ENCODE data around the gene BMAL1.

BMAL1 gene

DNA sequence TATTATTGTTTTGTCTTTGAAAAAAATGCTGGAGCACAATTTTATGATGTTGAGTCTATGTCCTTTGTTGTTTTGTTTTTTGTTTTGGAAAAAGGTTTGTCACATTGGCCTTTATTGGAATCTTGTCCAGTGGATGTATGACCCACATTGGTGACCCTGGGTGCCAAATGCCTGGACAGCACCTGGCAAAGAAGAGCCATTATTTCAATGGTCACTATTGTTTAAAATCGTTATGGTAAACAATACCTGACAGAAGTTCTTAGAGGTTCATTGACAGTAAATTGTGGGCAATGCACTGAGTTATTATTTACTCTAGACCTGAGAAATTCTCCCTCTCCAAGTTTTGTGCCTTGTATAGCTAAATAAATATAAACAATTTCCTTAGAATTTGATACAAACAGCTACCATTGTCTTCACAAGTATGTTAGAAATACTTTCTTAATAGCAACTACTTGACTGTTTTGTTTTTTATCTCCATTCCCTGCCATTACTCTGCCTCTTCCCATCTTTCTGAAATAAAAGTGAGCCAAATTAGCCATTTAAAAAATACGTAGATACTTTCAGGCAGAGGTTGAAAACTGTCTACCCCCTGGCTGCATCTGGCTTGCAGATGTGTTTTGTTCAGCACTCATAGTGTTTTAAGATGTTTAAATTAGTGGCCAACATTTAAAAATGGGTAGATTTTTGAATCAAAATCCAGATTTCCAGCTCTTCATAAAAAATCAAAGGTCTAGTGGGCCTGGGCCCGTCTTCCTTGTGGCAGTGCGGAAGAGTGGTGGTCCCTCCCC lies 39.9 kb downstream of the BMAL1 start:
- DNase-seq (ENCODE audit: low read depth) = no peak

DNA sequence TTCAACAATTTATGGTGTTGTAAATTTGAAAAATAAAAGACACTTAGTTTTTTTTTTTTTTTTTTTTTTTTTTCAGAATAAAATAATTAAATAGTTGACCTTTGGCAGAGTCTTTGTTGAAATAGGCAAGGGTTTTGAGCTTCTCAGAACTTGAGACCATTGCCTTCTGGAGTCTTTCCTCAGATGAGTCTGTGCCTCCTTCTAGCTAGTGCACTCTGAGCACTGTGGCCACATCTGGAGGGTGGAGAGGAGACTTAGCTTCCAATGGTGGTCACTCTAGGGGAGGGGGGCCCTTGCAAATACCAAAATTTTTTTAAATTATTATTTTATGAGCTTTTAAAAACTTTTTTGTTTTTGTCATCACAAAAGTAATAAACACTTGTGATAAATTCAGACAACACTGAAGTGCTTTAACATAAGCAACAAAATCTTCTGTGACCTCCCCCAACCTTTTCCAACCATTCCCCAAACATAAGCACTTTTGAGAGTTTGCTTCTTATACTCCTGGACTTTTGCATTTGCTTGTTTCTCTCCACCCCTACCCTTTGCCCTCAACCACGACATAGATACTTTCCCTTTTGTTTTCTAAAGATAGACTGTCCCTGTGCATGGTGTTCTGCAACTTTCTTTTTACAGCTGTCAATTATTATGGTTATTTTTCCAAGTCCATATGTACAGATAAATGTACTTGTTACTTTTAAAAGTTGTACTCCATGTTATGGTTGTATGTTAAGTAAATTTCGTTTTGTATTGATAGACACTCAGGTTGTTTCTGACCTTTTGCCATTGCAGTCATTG lies 41.1 kb downstream of the BMAL1 start:
- DNase-seq (ENCODE audit: low read depth) = no peak

DNA sequence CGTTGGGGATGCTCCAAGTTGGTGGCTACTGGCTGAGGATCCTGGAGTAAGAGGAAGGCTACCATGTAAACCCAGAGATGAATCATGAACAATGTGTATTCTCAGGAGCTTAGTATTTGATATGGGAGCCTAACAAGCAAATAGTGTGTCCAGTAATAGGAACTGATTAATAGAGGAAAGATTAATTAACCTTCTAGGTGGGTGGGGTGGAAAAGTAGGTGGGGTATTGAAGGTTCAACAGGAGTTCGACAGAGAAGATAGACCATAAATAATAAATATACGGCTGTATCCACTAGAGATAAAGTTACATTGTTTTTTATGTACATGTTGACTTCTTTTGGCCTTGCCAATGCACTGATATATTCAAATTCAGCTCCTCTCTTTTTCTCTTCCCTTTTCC lies 43.1 kb downstream of the BMAL1 start:
- no peak for DNase-seq (ENCODE audit: low read depth)

DNA sequence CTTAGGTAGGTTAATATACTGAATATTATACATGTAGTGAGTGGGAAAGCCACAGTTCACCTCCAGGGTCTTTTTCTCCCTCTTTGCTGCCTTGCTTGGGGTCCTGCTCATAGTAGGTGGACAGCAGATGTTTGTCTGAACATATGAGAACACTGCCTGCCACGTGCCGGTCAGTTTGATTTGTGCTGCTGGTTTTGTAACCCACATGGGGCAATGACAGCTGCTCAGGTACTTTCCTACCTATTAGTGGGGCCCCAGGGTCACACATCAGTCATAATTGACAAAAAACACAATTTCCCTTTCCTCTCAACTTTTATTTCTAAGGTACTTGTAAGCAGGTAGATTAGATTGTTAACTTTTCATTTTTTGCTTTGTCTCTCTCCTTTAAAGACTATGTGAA lies 43.8 kb downstream of the BMAL1 start:
- no peak for DNase-seq (ENCODE audit: low read depth)

DNA sequence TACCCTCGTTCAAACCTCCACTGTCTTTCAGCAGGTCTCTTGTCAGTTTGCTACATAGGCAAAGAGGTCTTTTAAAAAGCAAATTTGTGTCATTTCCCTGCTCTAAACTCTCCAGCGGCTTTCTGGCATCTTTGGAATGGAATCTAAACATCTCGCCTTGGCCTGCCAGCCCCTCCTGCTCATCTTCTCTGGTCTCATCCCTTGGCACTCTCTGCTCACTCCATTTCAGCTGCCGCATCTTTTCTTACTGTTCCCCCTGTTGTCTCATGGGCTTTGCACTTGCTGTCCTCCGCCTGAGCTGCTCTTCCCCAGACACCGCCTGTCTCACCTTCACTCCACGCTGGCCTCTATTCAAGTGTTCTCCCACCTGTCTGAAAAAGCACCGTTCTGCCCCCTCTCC lies 46.6 kb downstream of the BMAL1 start:
- DNase-seq (ENCODE audit: low read depth) = no peak

DNA sequence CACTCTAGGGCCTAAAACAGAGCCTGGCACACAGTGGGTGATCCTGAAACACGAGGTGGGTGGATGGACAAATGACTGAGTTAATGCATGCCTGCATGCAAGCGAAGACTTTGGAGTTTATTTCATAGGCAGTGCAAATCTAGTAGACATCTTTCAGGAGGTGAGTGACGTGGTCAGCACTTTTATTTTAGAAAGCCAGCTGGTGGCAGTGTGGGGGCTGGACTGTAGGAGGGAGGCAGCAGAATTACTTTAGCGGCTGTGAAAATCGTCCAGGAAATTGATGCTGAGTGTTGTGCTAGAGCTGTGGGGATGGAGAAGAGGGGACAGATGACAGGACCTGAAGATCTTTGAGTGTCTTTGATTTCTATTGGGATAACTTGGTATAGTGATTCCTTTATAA lies 47.1 kb downstream of the BMAL1 start:
- DNase-seq (ENCODE audit: low read depth) = no peak

DNA sequence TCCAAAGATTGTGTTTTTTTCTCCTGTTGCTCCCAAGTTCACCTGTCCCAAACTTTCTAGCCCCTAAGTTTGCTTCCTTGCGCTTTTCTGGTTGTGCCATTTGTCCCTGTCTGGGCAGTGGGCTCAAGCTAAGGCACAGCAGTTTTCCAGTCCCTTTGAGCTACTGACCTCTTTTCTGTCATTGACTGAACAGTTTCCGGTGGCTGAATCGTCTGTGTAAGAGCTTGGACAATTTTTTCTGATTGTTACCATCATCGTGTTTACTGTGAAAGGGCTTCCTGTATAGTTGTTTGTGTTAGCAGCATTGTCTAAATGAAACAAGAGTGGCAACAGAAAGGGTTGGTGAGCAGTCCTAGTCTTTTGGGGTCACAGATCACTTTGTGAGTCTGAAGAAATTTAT lies 49.8 kb downstream of the BMAL1 start:
- no peak for DNase-seq (ENCODE audit: low read depth)

DNA sequence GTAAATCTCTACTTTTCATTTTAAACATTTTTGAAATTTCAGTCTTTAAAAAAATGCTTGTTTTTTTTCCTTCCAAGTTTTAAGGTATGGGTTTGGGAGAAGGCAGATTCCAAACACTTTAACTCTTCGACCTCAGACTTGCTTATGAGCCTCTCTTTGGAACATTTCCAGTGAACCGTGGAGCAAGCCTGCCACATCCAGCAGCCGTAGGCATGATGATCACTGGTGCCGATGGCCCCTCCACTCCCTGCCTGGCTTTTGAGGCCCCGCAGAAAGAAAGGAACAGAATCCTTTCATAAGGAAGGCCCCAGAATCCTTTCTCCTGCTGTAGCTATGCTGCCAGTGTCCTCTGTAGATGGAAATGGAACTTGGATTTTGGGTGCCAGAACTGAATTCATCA lies 50.7 kb downstream of the BMAL1 start:
- DNase-seq (ENCODE audit: low read depth) = no peak

DNA sequence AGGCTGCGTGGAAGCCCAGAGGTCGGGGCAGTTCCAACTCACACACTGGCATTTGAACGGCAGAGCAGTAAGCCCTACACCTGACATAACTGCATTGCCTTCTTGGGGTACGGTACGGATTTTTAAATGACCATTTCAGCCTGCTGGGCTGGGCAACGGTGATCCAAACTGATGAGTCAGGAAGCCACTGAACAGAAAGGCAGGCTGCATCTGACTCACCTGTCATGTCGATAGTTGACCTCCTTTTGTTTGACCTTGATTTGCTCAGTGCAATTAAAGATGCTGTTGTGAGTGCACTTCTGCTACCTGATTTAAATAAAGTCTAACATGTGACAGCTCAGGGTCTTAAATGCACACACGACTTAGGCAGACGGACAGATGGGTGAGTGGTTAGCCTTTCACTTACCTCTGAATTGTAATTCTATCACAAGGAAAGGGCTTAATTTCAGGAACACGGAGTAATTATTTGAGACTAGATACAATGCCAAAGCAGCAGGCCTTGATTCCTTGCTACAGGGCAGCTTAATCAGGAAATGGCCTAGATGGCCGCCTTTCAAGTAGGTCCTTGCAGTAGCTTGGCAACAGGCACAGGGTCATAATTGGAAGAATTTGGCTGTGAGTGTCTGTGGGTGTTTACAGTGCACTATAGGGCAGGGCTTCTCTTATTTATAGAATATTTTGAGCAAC lies 52.2 kb downstream of the BMAL1 start:
- DNase-seq (ENCODE audit: low read depth) = no peak

DNA sequence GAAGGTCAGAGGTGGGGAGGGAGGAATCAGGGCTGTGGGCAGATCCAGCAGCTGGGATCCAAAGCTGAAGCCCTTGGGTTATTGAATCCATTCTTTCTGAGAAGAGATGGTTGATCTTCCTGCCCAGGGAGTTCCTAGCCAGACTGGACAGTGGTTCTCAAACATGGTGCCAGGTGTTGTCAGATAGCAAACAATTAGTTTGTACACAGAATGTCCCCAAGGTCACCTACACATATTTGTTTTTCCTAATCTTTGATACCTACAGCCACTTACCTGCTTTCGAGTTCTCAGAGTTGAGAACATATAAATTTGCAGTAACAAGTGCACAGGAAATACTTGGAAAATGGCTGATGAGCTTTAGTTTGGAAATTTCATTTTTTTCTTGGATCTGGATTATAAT lies 54.5 kb downstream of the BMAL1 start:
- no peak for DNase-seq (ENCODE audit: low read depth)

DNA sequence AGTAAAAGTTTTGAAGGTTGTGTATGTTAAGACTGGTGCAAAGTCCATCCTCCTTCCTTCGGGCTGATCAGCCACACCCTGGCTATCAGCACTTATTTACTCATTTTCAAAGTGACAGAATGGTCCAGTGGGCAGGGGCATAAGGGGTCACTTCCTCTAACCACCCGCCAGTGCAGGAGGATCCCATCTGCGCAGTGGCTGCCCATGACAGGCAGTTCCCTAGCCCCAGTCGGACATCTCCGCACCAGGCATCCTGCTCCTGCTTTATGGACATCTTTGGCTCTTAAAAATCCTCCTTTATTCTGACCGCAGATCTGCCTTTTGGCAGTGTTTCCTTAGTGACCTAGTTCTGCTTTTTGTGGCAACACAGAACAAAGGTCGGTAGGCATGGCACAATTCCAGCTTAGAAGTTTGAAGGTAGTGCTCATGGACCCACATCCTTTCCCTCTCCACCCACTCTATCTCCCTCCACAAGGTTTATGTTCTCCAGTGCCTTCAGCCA lies 55.9 kb downstream of the BMAL1 start:
- no peak for DNase-seq (ENCODE audit: low read depth)

DNA sequence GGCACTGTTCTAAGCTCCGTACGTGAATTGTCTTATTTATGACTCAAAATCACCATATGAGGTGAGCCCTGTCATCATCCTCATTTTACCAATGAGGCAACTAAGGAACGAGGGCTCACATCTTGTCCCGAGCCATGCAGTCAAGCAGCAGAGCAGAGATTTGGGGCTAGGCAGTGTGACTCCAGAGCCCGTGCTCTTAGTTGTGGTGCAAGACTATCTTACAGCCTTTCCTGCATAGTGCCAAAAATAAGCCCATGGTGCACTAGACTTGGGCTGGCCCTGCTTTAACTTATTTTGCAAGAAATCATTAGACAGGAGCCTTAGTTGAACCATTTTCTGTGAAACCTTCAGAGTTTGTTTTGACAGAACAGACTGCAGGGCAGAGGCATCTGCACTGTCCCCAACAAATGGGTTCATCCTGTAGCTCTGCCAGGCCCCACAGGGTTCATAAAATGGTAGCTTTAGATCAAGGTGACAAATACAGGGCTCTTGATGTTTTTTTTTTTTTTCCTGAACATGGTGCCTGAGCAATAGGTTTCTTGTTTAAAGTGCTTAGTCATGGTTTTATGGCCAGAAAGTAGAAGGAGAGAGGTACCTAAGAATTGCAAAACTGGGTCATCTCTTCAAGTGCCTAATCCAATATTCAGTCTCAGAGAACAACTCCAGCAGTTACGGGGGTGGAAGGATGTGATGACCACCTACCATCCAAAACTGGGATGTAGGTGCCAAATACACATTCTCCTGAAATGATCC lies 56.6 kb downstream of the BMAL1 start:
- no peak for DNase-seq (ENCODE audit: low read depth)

DNA sequence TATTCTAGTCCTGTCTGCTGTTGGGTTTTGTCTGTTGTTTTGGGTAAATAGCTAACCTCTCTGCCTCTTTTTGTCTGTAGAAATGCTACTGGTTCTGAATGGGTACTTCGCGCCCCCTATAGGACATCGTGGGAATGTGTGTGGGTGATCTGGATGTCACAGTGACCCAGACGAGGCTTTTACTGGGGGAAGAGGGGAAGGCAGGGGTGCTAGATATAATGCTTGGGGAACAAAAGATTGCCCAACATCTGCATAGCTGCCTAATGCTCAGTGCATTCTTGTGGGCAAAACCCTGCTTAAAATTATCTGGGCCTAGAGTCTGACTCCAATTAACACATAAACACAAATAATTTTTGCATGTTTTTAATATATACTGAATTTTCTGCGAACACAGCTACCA lies 57.7 kb downstream of the BMAL1 start:
- peak; percentile 58 for DNase-seq (ENCODE audit: low read depth)

DNA sequence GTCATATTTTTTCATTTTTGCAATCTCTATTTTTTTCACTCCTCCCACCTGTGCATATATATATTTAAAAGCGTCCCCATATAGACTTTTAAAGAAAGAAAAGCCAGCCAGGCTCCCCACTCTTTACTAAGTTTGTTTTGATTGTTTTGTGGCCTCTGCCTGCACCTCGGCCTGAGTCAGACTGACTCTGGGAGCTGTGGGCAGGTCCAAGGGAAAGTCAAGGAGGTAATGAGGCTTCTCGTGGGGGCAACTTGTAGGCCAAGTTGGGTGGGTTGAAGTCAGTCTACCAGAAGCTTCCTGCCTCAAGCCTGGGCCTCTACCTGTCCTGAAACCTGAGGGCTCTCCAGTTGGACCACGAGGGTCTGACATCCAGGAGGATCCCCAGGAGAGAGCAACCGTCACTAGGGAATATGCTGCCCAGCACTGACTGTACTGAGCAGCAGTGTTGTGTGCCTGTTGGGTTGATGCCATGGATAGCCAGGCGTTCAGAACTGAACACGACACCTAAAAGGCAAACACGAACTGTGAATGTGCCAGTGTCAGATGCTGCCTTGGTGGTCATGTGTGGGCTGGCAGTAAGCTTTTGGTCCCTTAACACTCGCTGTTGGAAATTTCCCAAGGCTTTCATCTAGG lies 58.8 kb downstream of the BMAL1 start:
- no peak for DNase-seq (ENCODE audit: low read depth)

DNA sequence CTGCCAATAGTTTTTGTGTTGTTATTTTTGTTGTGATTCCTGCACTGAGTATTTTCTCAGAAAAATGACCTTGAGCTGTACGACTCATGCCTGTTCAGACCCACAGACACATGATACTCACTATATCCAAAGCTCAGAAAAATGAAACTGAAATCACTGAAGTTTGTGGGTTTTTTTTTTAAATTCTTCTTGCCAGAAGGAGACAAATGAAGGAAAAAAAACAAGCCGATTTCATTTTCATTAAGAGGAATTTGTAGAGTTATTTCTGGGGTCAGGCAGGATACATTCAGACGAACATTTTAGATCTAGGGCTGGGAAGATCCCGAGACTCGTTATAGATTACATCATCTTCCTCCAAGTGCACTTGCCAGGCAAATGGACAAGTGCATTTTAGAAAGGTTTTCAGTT lies 60.4 kb downstream of the BMAL1 start:
- peak; percentile 73 for DNase-seq (ENCODE audit: low read depth)

DNA sequence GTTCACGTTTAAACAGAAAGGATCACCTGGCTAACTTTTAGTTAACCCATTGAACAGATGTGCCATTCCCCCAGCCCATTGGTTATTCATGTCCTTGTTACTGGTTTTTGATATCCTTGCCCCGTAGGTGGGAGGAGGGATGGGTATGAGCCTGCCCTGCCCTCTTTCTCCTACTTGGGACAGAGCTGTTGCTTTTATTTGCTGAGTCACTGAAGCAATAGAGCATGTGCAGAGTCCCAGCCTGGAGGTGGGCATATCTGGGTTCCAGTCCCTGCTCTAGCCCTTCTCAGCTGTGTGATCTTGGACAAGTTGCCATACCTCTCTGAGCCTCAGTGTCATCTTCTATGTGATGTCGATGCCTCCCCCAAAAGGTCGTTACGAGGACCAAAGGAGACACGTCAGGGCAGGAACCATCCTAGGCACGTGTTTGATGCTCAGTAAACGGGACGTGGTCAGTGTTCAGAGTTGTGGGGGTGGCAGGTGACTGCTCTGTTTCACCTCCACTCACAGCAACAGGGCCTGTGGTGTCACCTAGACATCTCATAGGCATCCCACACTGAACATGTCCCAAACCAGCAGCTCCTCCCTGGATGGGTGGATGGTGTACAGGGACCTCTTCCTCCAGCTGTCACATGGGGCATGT lies 61.0 kb downstream of the BMAL1 start:
- DNase-seq (ENCODE audit: low read depth) = peak; percentile 36

DNA sequence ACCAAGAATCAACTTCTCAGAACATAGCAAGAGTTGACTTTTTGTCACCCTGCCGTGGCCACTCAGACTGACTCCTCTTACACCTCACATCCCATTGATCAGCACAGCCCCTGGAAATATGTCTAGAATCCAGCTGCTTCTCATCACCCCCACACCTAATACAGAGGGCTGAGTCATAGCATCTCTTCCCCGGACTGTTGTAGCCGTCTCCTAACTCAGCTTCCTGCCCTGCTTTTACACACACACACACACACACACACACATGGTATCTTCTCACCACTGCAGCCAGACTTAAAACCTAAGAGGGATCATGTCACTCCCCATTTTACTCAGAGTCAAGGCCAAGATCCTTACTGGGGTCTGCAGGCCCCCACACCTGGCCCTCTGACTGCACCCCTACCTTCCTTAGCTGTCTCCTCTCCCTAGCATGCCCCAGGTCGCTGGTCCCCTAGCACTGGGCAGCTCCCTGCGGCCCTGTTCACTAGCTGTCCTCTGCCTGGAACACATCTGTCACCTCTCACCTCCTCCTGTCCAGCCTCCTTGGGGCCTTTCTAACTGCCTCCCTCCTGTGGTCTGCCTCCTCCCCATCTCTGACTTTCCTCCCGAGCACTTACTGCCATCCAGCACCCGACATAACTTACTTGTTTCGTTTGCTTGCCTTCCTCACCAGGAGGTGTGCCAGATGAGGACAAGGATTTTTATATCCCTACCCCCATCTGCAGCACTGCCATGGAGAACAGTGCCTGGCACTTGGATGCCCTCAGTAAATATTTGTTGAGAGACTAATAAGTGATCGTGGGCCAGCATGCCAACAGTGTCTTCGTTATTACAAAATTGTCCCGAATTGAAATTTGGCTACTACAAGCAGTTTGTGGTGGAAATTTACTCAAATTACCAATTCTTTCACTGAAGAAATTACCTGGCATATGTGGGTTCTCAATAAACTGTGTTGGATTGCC lies 61.9 kb downstream of the BMAL1 start:
- peak; percentile 89 for DNase-seq (ENCODE audit: low read depth)

DNA sequence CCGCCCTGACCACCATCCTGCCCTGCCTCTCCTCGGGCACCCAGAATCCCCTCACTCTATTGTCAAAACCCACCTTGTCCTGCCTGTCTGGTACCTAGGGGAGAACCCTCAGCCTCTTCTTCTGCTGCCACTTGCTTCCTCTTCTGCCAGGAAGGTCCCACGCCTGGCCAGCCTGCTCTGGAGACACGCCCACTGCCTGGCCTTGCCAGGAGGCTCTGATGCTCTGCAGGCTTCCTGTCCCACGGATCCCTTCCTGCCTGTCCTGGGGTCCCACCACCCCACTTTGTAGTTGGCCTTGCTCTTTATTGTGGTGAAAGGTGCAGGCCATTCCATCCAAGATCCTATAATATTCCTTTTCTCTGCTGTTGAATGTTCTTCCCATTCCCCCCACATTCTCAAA lies 63.4 kb downstream of the BMAL1 start:
- no peak for DNase-seq (ENCODE audit: low read depth)

DNA sequence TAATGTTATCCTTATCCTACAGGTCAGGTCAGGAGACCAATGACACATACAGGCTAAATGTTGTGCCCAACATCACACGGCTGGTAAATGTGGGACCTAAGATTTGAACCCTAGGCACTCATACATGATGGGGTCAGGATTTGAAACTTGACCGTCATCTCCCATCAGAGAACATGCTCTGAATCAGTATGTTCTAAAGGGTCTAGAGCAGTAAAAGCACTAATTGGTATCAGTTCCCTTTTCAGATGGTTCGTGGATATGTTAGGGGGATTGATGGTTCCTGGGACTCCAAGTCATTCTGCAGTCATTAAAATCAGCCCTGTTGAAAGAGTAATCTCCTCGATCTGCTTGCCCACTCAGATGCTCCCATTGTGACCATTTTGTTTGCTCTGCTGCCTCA lies 65.5 kb downstream of the BMAL1 start:
- no peak for DNase-seq (ENCODE audit: low read depth)

Measured in amniotic epithelial cell (primary cell).